GM19035 (cell line): ENCODE results near the gene TMEM114.
"Not testable (repeated sequence)": the region's sequence is repeated elsewhere in the genome, so short reads cannot be mapped to it uniquely, and the experiment has no call there.

ENCODE experiments used
- ATAC-seq: cut with Tn5 transposase; IDR thresholded peaks from one replicate; pipeline ENCODE4 v1.9.1; 2021; ENCODE audit not compliant: unreplicated experiment

Gene TMEM114

GRCh38 chr16:8576141-8577004, 13.9 kb downstream of the TMEM114 start:
- no peak for ATAC-seq

- ATAC-seq: no peak
Measured at GRCh38 chr16:8575399-8575798, 14.9 kb downstream of the TMEM114 start.

DNA sequence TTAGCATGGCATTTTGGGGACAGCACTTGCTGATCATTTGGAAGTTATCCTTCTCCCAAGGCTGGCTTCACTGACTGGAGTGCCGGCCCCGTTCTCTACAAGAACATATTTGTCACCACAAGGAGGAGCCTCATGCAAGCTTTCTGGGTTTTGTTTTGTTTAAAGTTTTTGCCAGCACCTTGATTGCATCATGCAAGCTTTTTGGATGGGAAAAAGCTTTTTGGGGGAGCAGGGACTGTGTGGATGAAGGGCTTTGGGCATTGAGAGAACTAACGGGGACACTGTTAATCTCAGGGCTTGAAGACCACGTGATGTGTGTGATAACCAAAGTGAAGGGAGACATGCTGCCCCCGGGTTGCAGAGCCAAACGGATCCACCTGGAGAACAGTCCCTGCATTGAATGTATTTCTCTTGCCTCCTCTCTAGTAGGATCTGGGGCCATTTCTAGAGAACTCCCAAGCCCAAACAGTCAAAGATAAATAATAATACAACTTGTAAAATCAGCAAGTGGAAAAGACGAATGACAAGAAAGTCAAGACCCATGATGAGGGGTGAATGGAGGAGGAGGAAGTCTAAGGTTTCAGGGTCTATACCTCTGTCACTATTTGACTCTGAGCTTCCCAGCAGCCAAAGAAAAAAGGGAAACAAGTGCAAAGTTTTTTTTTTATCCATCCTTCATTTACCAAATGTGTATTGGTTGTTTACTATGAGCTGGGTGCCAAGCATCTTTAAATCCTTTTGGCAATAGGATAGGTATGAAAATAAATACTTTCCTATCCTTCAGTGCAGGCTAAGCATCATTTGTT, 17.2 kb downstream of the TMEM114 start:
- no peak for ATAC-seq

- no peak for ATAC-seq
Measured at GRCh38 chr16:8572063-8572918, 18.0 kb downstream of the TMEM114 start.

DNA sequence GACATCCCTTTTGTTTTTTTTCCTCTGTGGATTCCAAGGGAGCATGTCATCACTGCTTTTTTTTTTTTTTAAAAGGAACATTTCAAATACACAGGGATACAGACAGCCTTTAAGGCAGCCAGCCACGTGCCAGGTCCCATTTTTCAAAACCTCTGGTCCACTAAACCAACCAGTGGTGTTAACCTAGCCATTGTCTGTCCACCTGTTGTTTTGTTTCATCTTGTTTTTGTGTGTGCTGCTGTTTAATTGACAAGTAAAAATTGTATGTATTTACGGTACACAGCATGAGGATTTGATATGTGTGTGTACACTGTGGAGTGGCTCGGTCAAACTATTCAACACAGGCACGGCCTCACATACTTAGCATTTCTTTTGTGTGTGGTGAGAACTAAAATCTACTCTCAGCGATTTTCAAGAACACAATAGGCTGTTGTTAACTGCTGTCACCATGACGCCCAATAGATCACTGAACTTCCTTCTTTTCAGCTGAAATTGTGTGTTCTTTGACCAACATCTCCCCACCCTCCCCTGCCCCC, 19.2 kb downstream of the TMEM114 start:
- no peak for ATAC-seq

DNA sequence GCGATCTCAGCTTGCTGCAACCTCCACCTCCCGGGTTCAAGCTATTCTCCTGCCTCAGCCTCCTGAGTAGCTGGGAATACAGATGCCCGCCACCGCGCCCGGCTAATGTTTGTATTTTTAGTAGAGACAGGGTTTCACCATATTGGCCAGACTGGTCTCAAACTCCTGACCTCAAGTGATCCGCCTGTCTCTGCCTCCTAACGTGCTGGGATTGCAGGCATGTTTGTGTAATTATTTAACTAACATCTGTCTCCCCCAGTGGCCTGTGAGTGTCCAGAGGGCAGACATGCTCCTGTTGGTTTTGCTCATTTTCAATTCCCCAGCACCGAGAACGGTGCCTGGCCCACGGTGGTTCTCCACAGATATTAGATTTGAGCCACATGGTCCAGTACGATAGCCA, 19.9 kb downstream of the TMEM114 start:
- ATAC-seq: not testable (repeated sequence)

DNA sequence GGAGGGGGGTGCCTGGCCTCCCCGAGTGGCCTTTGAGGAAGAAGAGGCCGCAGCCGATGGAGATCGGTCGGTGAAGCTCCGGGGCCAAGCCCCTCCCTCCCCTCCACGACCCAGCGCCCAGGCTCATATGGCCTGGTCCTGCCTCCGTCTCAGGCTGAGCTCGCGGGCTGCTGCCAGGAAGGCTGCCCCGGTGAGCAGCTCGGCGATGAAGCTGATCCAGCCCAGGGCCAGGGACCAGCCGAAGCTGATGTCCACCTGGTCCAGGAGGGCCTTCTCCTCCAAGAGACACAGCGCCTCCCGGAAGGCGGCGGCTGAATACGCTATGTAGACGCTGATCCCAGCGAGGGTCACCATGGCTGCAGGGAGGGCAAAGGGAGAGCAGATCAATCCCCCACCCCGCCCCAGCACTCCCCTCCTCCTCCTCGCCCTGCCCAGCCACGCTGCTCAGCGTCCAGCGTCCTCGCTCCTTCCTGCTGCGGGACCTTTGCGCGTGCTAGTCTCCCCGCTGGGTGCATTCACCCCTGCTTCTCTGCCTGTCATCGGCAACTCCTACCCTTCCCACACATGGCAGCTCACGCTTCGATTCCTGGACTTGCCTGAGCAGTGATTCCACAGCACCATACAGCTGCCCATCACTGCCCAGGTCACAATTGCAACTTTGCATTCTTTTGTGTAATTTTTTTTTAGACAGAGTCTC, 20.5 kb downstream of the TMEM114 start:
- ATAC-seq: no peak

- no peak for ATAC-seq
Measured at GRCh38 chr16:8568231-8568617, 22.1 kb downstream of the TMEM114 start.

DNA sequence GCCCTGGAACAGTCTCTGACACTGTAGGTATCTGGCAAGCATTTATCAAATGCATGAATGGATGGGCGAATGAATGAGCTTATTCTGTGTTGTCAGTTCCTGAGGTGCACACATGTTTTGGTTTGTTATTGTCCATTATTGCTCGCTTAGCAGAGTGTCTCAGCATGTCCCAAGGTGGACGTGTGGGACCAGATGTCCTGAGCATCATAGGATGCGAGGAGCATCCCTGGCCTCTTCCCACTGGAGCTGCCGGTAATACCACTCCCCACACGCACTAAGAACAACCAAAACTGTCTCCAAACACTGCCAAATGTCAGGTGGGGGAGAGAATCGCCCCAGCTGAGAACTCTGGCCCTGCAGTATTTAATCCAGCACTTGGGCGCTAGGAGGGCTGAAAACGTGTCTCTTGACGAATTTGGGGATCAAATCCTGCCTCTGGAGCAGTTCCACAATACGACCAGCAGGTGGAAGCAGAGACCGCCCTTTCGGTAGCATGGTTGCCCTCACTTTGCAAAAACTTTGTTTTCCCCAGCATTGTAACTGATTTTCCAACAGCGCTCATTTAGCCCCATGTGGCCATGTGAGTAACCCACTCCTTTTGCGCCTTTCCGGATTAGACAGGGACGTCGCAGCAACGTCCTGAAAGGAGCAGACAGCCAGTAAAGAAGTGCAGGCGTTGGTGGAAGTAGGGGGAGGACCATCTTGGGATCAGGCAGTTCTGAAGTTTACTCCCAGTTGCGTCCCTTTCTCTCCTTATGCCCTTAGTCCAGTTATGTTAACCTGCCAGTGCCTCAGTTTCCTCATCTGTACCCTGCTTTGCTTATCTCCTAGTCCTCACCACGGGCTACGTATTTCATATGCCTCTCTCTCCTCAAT, 22.7 kb downstream of the TMEM114 start:
- ATAC-seq: peak; percentile 79

- ATAC-seq: no peak
Measured at GRCh38 chr16:8565498-8565897, 24.8 kb downstream of the TMEM114 start.

GRCh38 chr16:8564934-8565345, 25.4 kb downstream of the TMEM114 start:
- no peak for ATAC-seq

DNA sequence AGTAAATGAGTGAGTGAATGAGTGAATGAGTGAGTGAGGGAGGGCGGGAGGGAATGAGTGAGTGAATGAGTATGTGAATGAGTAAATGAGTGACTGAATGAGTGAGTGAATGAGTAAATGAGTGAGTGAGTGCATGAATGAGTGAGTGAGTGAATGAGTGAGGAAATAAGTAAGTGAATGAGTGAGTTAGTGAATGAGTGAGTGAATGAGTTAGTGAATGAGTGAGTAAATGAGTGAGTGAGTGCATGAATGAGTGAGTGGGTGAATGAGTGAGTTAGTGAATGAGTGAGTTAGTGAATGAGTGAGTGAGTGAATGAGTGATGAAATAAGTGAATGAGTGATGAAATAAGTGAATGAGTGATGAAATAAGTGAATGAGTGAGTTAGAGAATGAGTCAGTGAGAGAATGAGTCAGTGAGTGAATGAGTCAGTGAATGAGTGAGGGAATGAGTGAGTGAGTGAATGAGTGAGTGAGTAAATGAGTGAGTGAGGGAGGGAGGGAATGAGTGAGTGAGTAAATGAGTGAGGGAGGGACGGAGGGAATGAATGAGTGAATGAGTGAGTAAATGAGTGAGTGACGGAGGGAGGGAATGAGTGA, 26.3 kb downstream of the TMEM114 start:
- not testable (repeated sequence) for ATAC-seq

GRCh38 chr16:8561496-8561895, 28.8 kb downstream of the TMEM114 start:
- ATAC-seq: no peak

GRCh38 chr16:8555400-8555799, 34.9 kb downstream of the TMEM114 start:
- ATAC-seq: no peak

DNA sequence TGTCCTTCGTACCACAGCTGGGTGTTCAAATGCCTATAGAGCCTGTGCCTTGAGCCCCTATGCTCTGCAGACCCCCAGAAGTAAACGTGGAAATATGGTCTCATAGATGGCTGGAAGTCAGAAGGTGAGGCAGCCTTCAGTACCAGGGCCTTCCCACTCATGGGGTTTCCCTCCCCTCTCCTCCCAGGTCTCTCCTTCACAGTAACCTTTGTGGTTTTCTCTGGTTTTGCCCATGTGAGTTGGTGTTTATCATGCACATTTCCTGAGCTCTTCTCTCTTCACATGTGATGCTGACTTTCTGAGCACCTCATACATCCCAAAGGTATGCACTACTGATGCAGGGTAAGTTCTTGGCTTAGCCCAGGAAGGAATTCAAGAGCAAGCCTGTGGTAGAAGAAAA, 35.4 kb downstream of the TMEM114 start:
- ATAC-seq: no peak

GRCh38 chr16:8554022-8554421, 36.3 kb downstream of the TMEM114 start:
- ATAC-seq: no peak

- ATAC-seq: no peak
Measured at GRCh38 chr16:8552487-8553221, 37.7 kb downstream of the TMEM114 start.
